CD4-positive, alpha-beta memory T cell (primary cell): ENCODE measurements around the gene OR4K17. TPM values are rescaled to one million over a fixed set of nuclear protein-coding genes. Genes with fewer than 3 reads are reported as not detected.

Experiments used
- polyA plus RNA-seq, 2 donors: library from polyadenylated mRNA; unstranded; fragments of 300-500 nt; fragmentation: Illumina TruSeq; gene quantifications; one replicate each; pipeline ENCODE4 v1.2.3, GENCODE V29; 2021
- total RNA-seq, 2 experiments: library from RNA; stranded (reverse); gene quantifications; one replicate each; pipeline ENCODE4 v1.2.3, GENCODE V29; 2021

Gene OR4K17
- total and polyA plus RNA-seq, 4 experiments from 2014 or later, result not detected

Other genes with a start within 250 kb of the OR4K17 start
- not detected for gene OR4K2, start 235.6 kb upstream of the OR4K17 start, total RNA-seq
- gene OR4K2, start 235.6 kb upstream of the OR4K17 start, polyA plus RNA-seq, result not detected
- not detected for gene OR4K5, start 190.1 kb upstream of the OR4K17 start, total RNA-seq
- gene OR4K5, start 190.1 kb upstream of the OR4K17 start, polyA plus RNA-seq, result not detected
- gene OR4K1, start 179.8 kb upstream of the OR4K17 start, total RNA-seq, result not detected
- gene OR4K1, start 179.8 kb upstream of the OR4K17 start, polyA plus RNA-seq, result not detected
- not detected for gene OR4K15, start 135.1 kb upstream of the OR4K17 start, total RNA-seq
- gene OR4K15, start 135.1 kb upstream of the OR4K17 start, polyA plus RNA-seq, result not detected
- not detected for gene OR4Q2, start 108.6 kb upstream of the OR4K17 start, total RNA-seq
- not detected for gene OR4Q2, start 108.6 kb upstream of the OR4K17 start, polyA plus RNA-seq
- not detected for gene OR4K14, start 91.4 kb upstream of the OR4K17 start, total RNA-seq
- not detected for gene OR4K14, start 91.4 kb upstream of the OR4K17 start, polyA plus RNA-seq
- not detected for gene OR4K13, start 74.7 kb upstream of the OR4K17 start, total RNA-seq
- not detected for gene OR4K13, start 74.7 kb upstream of the OR4K17 start, polyA plus RNA-seq
- gene OR4L1, start 50.7 kb upstream of the OR4K17 start, total RNA-seq, result not detected
- gene OR4L1, start 50.7 kb upstream of the OR4K17 start, polyA plus RNA-seq, result not detected
- gene OR4N5, start 28.1 kb downstream of the OR4K17 start, total RNA-seq, result not detected
- not detected for gene OR4N5, start 28.1 kb downstream of the OR4K17 start, polyA plus RNA-seq
- not detected for gene OR11G2, start 80.2 kb downstream of the OR4K17 start, total RNA-seq
- gene OR11G2, start 80.2 kb downstream of the OR4K17 start, polyA plus RNA-seq, result not detected
- not detected for gene OR11H6, start 113.0 kb downstream of the OR4K17 start, total RNA-seq
- gene OR11H6, start 113.0 kb downstream of the OR4K17 start, polyA plus RNA-seq, result not detected
- gene OR11H7, start 118.2 kb downstream of the OR4K17 start, total RNA-seq, result not detected
- not detected for gene OR11H7, start 118.2 kb downstream of the OR4K17 start, polyA plus RNA-seq
- not detected for gene OR11H4, start 128.5 kb downstream of the OR4K17 start, total RNA-seq
- gene OR11H4, start 128.5 kb downstream of the OR4K17 start, polyA plus RNA-seq, result not detected
- gene TTC5, start 195.2 kb downstream of the OR4K17 start, total RNA-seq, result 10 to 100 TPM; 26.0 to 26.1 TPM
- gene TTC5, start 195.2 kb downstream of the OR4K17 start, polyA plus RNA-seq, result 10 to 100 TPM; 23.8 to 26.1 TPM
- gene CCNB1IP1, start 222.5 kb downstream of the OR4K17 start, total RNA-seq, result 10 to 100 TPM; 21.2 to 24.3 TPM
- 10 to 100 TPM; 10.6 to 11.5 TPM for gene CCNB1IP1, start 222.5 kb downstream of the OR4K17 start, polyA plus RNA-seq
- 10 to 100 TPM; 20.3 to 25.0 TPM for gene PARP2, start 232.9 kb downstream of the OR4K17 start, total RNA-seq
- gene PARP2, start 232.9 kb downstream of the OR4K17 start, polyA plus RNA-seq, result 10 to 100 TPM; 13.1 to 13.6 TPM